K562 (cell line): ENCODE results near the gene AHCYL1.

ENCODE experiments used
- CTCF ChIP-seq, 3 experiments: IDR thresholded peaks in 2 of 3; conservative IDR thresholded peaks in 1 of 3; 2 replicates each; pipeline ENCODE4 v1.5.1; 2011 to 2012; ENCODE audit warnings: low read length in 3 of 3, mild to moderate bottlenecking in 3 of 3, control low read depth in 2 of 3, improper control_type of control experiment in 1 of 3, inconsistent platforms in 1 of 3, low read depth in 1 of 3, mixed read lengths in 1 of 3, moderate library complexity in 1 of 3; ENCODE audit not compliant: insufficient read depth in 2 of 3
- NR2C2 ChIP-seq, 2 experiments: fragments of 200-800 bp in 1 of 2; sonication (Bioruptor generic) in 1 of 2; sonication (generic) in 1 of 2; formaldehyde crosslinking in 1 of 2; IDR thresholded peaks; 2 replicates each; pipeline versions ENCODE4 v1.6.1 to v1.8.0; 2016 to 2022; ENCODE audit warnings: mild to moderate bottlenecking in 1 of 2, missing compliant biosample characterization in 1 of 2, missing genetic modification characterization in 1 of 2, missing genetic modification reagents in 1 of 2

DNA sequence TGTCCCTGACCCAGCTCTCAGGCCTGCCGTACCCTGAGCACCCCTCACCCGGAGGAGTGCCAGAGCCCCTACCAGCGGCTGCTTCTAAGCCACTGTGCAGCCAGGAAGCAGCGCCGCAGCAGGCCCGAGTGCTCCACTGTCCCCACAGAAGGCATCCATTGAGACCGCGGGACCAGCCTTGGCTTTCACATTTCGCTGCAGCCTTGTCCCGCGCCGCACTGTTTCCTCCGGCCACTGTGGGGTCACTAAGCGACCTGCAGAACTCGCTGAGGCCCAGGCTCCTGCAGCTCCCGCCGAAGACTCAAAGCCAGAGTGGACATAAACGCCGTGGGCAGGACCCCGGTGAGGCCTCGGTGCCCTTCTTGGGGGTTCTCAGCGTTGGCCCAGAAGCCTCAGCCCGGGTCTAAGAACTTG lies 82.9 kb downstream of the AHCYL1 start:
- no peak for TF ChIP-seq CTCF (IDR thresholded peaks at IDR 0.05 in 2 of 3, conservative IDR thresholded peaks at IDR 0.05 in 1 of 3; ENCODE audit: insufficient read depth in 2 of 3, low read depth in 1 of 3, low read length in 3 of 3)
- TF ChIP-seq NR2C2 (CRISPR knock-in tag; IDR thresholded peaks at IDR 0.05), result no peak
- TF ChIP-seq NR2C2 (tag; IDR thresholded peaks at IDR 0.05), result no peak
